GM21367 (cell line): ENCODE data around the gene DNAJA1.

Source experiments
- ATAC-seq: cut with Tn5 transposase; IDR thresholded peaks from one replicate; pipeline ENCODE4 v1.9.1; 2021; ENCODE audit not compliant: unreplicated experiment

DNAJA1 gene

GRCh38 chr9:33025572-33026342 lies 684 bp downstream of the DNAJA1 start:
- ATAC-seq: peak; percentile 30

GRCh38 chr9:33029231-33029786 lies 4.2 kb downstream of the DNAJA1 start:
- ATAC-seq: no peak

DNA sequence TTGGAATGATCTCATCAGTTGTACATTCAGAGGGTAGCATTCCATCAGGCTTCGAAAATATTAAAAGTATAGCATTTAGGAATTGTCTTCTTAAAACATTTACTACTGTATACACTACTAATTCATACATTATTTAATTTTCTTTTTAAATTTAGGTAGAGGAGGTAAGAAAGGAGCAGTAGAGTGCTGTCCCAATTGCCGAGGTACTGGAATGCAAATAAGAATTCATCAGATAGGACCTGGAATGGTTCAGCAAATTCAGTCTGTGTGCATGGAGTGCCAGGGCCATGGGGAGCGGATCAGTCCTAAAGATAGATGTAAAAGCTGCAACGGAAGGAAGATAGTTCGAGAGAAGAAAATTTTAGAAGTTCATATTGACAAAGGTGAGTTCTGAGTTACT lies 5.2 kb downstream of the DNAJA1 start:
- no peak for ATAC-seq

GRCh38 chr9:33032292-33032691 lies 7.2 kb downstream of the DNAJA1 start:
- no peak for ATAC-seq

- no peak for ATAC-seq
These were observed 7.8 kb downstream of the DNAJA1 start for GRCh38 chr9:33032865-33033264.

DNA sequence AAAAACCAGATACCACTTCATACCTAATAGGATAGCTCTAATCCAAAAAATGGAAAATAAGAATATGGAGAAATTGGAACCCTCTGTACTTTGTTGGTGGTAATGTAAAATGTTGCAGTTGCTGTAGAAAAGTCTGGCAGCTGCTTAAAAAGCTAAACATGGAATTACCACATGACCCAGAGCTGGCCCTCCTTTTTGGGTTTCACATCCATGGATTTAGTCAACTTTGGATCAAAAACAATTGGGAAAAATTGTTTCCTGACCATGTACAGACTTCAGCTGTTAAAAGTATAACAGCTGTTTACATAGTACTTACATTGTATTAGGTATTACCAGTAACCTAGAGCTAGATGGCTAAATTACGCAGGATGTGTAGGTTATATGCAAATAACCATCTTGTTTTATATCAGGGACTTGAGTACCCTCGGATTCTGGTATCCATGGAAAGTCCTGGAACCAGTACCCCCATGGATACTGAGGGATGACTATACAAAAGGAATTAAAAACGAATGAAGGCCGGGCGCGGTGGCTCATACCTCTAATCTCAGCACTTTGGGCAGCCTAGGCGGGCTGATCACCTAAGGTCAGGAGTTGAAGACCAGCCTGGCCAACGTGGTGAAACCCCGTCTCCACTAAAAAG lies 15.8 kb downstream of the DNAJA1 start:
- ATAC-seq: no peak

DNA sequence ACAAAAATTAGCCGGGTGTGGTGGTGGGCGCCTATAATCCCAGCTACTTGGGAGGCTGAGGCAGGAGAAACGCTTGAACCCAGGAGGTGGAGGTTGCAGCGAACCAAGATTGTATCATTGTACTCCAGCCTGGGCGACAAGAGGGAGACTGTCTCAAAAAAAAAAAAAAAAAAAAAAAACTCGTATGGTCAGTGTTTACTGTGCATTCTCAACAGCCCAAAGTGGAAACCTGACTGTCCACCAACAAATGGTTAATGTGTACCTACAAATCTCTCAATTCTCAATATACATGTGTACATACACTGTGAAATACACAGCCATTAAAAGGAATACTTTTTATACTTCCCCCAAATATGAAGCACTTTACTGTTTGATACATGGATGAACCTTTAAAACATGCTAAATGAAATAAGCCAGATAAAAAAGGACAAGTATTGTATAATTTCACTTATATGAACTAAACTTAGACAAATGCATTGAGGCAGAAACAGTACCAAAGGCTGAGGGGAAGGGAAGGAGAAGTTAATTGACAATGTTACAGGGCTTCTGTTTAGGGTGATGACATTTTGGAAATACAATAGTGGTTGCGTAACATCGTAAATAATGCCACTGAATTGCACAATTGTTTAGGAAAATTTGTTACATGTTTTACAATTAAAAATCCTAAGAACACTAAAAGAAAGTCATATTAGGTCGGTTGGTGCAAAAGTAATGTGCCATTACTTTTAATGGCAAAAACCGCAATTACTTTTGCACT lies 16.5 kb downstream of the DNAJA1 start:
- no peak for ATAC-seq

DNA sequence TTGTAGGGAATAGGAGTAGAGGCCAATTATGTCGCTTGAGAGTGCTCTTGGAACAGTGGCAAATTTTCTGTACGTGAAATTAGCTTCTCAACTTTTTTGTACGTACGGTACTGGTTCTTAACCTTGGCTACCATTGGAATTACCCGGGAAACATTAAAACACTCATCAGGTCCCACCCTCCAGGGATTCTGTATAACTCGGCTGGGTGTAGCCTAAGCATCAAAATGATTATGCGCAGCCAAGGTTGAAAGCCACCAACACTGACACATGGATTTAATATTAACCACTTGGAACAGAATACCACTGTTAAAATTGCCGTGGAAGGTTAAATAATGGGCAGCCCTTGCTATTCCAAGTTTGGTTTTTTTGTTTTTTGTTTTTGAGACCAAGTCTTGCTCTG lies 17.4 kb downstream of the DNAJA1 start:
- no peak for ATAC-seq

DNA sequence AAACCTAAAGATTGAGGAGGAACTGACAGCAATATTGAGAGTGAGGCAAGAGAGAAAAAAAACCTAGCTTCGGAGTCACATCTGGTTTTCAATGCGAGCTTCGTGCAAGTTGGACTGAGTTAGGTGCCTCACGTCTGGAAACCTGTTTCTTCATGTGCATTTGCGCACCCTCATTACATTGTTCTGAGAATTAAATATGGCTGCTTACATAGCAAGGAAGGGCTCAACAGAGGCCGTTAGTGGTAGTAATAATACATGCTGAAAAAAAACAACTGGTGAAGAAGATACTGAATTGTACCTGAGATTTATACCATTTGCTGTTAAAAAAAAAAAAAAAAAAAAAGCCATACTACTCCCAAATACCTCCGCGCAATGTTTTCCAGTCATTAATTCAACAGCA lies 18.6 kb downstream of the DNAJA1 start:
- no peak for ATAC-seq

DNA sequence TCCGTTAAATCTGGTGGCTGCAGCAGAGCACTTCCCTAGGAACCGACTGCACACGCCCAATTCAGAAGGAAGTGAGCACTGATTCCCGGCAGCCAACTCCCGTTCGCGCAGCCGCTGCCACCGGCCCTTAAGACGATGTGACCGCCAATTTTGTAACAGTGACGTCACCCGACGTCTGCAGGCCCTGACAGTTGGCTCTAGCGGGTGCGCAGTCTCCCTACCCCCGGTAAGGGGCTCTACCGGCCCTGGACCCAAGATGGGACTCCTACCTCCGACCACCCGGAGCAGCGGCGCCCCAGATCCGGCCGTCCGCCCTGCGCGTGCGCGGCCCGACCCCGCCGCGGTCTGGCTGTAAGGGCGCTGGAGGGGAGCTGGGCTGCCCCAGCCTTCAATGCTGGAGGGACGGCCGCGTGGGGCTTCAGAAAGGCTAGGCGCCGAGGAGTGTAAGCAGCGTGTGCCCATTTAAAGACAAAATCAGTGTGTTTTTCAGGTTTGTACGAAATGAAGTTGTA lies 19.1 kb downstream of the DNAJA1 start:
- ATAC-seq: peak; percentile 65

DNA sequence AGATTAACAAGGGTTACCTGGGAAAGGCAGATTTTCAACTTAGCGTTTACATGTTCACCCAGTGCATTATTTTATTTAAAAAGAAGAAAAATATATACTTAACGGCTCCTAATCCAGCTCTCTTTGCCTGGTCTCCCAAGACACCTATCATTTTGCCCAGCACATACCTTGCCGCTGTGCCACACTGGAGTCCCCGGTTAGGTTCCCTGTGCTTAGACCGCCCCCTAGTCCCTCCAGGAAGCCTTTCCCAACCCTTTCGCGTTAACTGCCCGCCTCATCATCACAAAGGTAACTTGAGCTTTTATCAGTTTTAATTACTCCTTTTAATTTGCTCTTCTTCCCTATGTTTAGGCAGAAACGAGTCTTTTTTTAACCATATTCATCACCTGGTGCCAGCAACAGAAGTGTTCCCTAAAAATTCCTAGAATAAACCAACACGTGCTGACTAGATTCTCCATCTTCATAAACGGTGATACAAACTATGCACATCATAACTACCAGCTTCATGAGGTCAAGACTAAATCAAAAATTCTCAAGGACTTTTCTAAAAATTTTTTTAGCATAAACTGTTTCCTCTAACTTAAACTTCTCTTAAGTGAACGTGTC lies 19.7 kb downstream of the DNAJA1 start:
- ATAC-seq: no peak

- no peak for ATAC-seq
These were observed 21.0 kb downstream of the DNAJA1 start for GRCh38 chr9:33046061-33046460.

- ATAC-seq: no peak
These were observed 23.0 kb downstream of the DNAJA1 start for GRCh38 chr9:33048054-33048465.

GRCh38 chr9:33049680-33050361 lies 24.7 kb downstream of the DNAJA1 start:
- peak; percentile 87 for ATAC-seq

DNA sequence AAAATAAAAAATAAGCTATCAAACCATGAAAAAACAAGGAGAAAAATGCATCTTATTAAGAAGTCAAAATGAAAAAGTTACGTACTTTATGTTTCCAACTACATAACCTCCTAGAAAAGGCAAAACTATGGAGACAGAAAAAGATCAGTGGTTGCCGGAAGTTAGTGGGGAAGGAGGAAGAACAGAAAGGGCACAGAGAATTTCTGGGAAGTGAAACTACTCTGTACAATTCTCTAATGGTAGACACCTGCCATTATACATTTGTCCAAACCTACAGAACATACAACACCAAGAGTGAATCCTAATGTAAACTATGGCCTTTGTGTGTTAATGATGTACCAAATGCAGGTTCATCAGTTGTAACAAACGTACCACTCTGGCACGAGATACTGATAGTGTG lies 26.1 kb downstream of the DNAJA1 start:
- ATAC-seq: no peak

GRCh38 chr9:33065157-33066076 lies 40.3 kb downstream of the DNAJA1 start:
- peak; percentile 70 for ATAC-seq

GRCh38 chr9:33068991-33069390 lies 43.9 kb downstream of the DNAJA1 start:
- no peak for ATAC-seq

DNA sequence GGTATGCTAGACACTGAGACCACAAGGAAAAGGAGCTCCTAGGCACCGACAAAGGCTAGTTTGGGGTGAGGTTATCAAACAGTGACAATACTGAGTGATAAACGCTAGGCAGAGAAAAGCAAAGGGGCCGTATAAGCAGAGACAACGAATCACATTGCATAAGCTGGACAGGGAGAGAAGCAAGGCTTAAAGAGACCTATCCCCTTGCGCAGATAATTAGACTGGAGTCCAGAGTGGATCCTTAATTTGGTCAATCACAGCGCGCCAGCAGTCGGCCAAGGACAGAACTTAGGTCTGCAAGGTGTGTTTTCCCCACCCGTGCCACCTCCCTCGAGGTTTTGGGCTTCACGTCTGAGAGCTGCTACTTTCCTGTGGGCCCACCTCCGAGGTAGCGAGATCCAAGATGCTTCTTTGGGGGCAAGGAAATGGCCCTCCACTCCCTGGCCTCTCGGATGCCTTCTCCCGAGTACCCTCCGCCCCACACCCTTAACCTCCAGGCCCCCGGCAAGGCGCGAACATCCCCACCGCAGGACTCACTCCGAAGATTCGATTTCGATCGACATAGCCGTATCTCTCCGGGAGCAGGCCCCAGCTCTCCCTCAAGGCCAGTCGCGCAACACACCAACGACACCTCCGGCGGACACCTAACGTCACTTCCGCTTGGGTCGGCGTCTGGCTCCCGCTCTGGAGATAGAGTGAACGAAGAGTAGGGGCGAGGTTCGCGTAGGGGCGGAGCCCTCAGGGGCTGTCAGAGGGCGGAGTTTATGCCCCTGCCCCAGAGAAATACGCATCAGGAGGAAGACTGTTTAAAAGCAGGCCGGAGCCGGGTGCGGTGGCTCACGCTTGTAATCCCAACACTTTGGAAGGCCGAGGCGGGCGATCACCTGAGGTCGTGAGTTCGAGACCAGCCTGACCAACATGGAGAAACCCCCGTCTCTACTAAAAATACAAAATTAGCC lies 51.3 kb downstream of the DNAJA1 start, which contains the start of gene SMU1:
SMU1 (minus strand) TSS at position 629 of the 959 bp plus-strand sequence; CDS start at position 563, 66 bp downstream.
- ATAC-seq: peak; percentile 99
